ENCODE results near the gene CPNE9. TPM values are rescaled to one million over a fixed set of nuclear protein-coding genes. Genes with fewer than 3 reads are reported as not detected.

Gene CPNE9
- total RNA-seq, 1 donor from 2014 or later: 0.20 TPM

DNA sequence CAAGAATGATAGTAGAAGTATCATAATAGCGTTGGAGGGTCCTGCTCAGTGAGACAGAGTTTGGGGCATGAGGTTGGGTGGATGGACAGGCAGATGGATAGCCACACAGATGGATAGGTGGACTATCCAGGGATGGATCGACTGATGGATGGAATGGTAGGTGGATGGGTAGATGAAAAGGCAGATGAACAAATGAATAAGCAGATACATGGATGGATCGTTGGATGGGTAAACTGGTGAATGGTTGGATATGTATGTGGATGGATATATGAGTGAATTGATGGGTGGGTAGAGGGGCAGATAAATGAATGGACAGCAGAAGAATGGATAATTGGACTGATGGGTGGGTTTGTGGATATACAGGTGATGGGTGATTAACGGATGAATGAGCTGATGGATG lies 9.5 kb downstream of the CPNE9 start:
- peaks cover 2% of the 10 kb centered on the region for H3K36me3 Mint-ChIP-seq (ENCODE audit: low read depth, unreplicated experiment)
- no peaks in the 10 kb centered on the region for H3K9me3 ChIP-seq (ENCODE audit: insufficient read depth, low read depth, low read length)
- H3K9me3 Mint-ChIP-seq (ENCODE audit: unreplicated experiment): peaks cover 8% of the 10 kb centered on the region
- H3K36me3 ChIP-seq (ENCODE audit: insufficient read depth, low read length): no peaks in the 10 kb centered on the region
- no peaks in the 10 kb centered on the region for H4K20me1 ChIP-seq (ENCODE audit: insufficient read depth, low read length)
- H3K4me2 ChIP-seq (ENCODE audit: low read length): no peak overlapping the region
- no peak for FAIRE-seq
- no peaks in the 10 kb centered on the region for H3K79me2 ChIP-seq (ENCODE audit: insufficient read depth, low read length)
- peaks cover 27% of the 10 kb centered on the region for H3K27me3 Mint-ChIP-seq (ENCODE audit: low read depth, unreplicated experiment)
- TF ChIP-seq, protein P1, sequence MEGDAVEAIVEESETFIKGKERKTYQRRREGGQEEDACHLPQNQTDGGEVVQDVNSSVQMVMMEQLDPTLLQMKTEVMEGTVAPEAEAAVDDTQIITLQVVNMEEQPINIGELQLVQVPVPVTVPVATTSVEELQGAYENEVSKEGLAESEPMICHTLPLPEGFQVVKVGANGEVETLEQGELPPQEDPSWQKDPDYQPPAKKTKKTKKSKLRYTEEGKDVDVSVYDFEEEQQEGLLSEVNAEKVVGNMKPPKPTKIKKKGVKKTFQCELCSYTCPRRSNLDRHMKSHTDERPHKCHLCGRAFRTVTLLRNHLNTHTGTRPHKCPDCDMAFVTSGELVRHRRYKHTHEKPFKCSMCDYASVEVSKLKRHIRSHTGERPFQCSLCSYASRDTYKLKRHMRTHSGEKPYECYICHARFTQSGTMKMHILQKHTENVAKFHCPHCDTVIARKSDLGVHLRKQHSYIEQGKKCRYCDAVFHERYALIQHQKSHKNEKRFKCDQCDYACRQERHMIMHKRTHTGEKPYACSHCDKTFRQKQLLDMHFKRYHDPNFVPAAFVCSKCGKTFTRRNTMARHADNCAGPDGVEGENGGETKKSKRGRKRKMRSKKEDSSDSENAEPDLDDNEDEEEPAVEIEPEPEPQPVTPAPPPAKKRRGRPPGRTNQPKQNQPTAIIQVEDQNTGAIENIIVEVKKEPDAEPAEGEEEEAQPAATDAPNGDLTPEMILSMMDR (IDR thresholded peaks at IDR 0.05; ENCODE audit: insufficient read depth, low read depth, low read length): no peak
- TF ChIP-seq EZH2 (IDR thresholded peaks at IDR 0.05; ENCODE audit: insufficient read depth, low read length): no peak
- H3K4me1 ChIP-seq (ENCODE audit: insufficient read depth, low read length): peaks cover 3% of the 10 kb centered on the region
- no peak overlapping the region for H3K27ac ChIP-seq (ENCODE audit: low read depth, low read length)
- no peak overlapping the region for H2AFZ ChIP-seq (ENCODE audit: low read depth, low read length)
- H3K4me1 Mint-ChIP-seq (ENCODE audit: low read depth, unreplicated experiment): no peaks in the 10 kb centered on the region
- H3K4me3 ChIP-seq (ENCODE audit: insufficient read depth, low read depth, low read length): no peak overlapping the region
- H3K9ac ChIP-seq (ENCODE audit: low read length): no peak overlapping the region
- H3K27me3 ChIP-seq (ENCODE audit: insufficient read depth, low read length): no peaks in the 10 kb centered on the region
- H3K4me3 Mint-ChIP-seq (ENCODE audit: unreplicated experiment): no peak overlapping the region
- no peak overlapping the region for H3K27ac Mint-ChIP-seq (ENCODE audit: unreplicated experiment)
- no peak for DNase-seq (ENCODE audit: low read depth)

DNA sequence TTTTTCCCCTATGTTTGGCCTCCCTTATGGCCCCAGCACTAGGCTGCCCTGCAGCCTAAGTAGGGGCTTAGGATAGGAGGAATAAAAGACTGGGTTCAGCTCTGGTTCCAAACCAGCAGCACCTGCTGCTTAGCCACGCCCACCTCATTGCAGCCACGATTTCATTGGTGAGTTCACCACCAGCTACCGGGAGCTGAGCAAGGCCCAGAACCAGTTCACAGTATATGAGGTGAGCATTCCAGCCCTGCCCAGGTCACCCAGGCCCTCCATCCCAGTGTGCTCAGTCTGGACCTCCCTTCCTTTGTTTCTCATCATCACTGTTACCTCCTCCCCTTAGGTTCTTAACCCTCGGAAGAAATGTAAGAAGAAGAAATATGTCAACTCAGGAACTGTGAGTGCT lies 11.5 kb downstream of the CPNE9 start:
- H3K9me3 Mint-ChIP-seq (ENCODE audit: unreplicated experiment): peaks cover 6% of the 10 kb centered on the region
- Histone ChIP-seq H2AFZ (ENCODE audit: low read depth, low read length) (no peak overlapping the region), H3K27me3 (ENCODE audit: insufficient read depth, low read length) (no peaks in the 10 kb centered on the region), H3K9ac (ENCODE audit: low read length) (no peak overlapping the region), H3K4me3 (ENCODE audit: insufficient read depth, low read depth, low read length) (no peak overlapping the region), H3K36me3 (ENCODE audit: insufficient read depth, low read length) (no peaks in the 10 kb centered on the region), H3K9me3 (ENCODE audit: insufficient read depth, low read depth, low read length) (no peaks in the 10 kb centered on the region), H3K4me2 (ENCODE audit: low read length) (no peak overlapping the region), H3K27ac (ENCODE audit: low read depth, low read length) (no peak overlapping the region), H3K4me1 (ENCODE audit: insufficient read depth, low read length) (peaks cover 3% of the 10 kb centered on the region), H3K79me2 (ENCODE audit: insufficient read depth, low read length) (no peaks in the 10 kb centered on the region), H4K20me1 (ENCODE audit: insufficient read depth, low read length) (no peaks in the 10 kb centered on the region)
- H3K4me1 Mint-ChIP-seq (ENCODE audit: low read depth, unreplicated experiment): no peaks in the 10 kb centered on the region
- no peak overlapping the region for H3K4me3 Mint-ChIP-seq (ENCODE audit: unreplicated experiment)
- H3K36me3 Mint-ChIP-seq (ENCODE audit: low read depth, unreplicated experiment): peaks cover 2% of the 10 kb centered on the region
- TF ChIP-seq EZH2 (IDR thresholded peaks at IDR 0.05; ENCODE audit: insufficient read depth, low read length): no peak
- TF ChIP-seq, protein P1 (IDR thresholded peaks at IDR 0.05; ENCODE audit: insufficient read depth, low read depth, low read length): no peak
- FAIRE-seq (no peak), DNase-seq (ENCODE audit: low read depth) (no peak)
- peaks cover 24% of the 10 kb centered on the region for H3K27me3 Mint-ChIP-seq (ENCODE audit: low read depth, unreplicated experiment)
- no peak overlapping the region for H3K27ac Mint-ChIP-seq (ENCODE audit: unreplicated experiment)

DNA sequence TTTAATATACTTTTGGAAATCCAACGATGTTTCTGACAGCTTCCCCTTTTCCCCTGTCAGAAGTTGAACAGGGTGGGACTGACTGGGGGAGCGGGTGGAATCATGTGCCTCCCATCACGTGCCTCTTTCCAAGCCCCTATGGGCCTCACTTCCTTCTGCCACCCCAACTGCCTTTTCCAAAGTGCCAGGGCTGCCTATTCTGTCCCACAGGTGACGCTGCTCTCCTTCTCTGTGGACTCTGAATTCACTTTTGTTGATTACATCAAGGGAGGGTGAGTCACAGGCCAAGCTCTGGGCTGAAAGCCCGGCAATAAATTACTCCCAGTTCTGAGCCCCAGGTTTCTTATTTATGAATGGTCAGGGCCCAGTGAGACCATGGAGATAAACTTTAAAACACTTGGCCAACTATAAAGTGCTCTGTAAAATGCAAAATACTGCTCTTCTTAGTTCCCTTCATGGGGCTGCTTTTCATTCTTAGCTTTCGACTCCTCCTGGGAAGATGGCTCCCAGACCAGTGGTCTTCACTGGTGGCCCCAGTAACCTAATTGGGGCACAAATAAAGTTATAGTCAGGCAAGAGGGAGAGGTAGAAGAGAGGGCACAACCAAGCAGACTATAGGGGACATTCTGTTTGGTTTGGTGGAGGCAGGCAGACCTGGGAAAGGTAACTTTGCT lies 12.3 kb downstream of the CPNE9 start:
- H3K4me3 Mint-ChIP-seq (ENCODE audit: unreplicated experiment): no peak overlapping the region
- H3K9me3 Mint-ChIP-seq (ENCODE audit: unreplicated experiment): peaks cover 6% of the 10 kb centered on the region
- Histone ChIP-seq H2AFZ (ENCODE audit: low read depth, low read length) (no peak overlapping the region), H3K4me3 (ENCODE audit: insufficient read depth, low read depth, low read length) (no peak overlapping the region), H3K9me3 (ENCODE audit: insufficient read depth, low read depth, low read length) (no peaks in the 10 kb centered on the region), H3K27me3 (ENCODE audit: insufficient read depth, low read length) (no peaks in the 10 kb centered on the region), H3K36me3 (ENCODE audit: insufficient read depth, low read length) (no peaks in the 10 kb centered on the region), H3K9ac (ENCODE audit: low read length) (no peak overlapping the region), H3K79me2 (ENCODE audit: insufficient read depth, low read length) (no peaks in the 10 kb centered on the region), H4K20me1 (ENCODE audit: insufficient read depth, low read length) (no peaks in the 10 kb centered on the region), H3K4me2 (ENCODE audit: low read length) (no peak overlapping the region), H3K27ac (ENCODE audit: low read depth, low read length) (no peak overlapping the region), H3K4me1 (ENCODE audit: insufficient read depth, low read length) (peaks cover 3% of the 10 kb centered on the region)
- TF ChIP-seq, protein P1 (IDR thresholded peaks at IDR 0.05; ENCODE audit: insufficient read depth, low read depth, low read length): peak; percentile 90
- no peak for TF ChIP-seq EZH2 (IDR thresholded peaks at IDR 0.05; ENCODE audit: insufficient read depth, low read length)
- no peak overlapping the region for H3K27ac Mint-ChIP-seq (ENCODE audit: unreplicated experiment)
- H3K4me1 Mint-ChIP-seq (ENCODE audit: low read depth, unreplicated experiment): no peaks in the 10 kb centered on the region
- H3K36me3 Mint-ChIP-seq (ENCODE audit: low read depth, unreplicated experiment): peaks cover 2% of the 10 kb centered on the region
- FAIRE-seq: no peak
- peak; percentile 82 for DNase-seq (ENCODE audit: low read depth)
- peaks cover 25% of the 10 kb centered on the region for H3K27me3 Mint-ChIP-seq (ENCODE audit: low read depth, unreplicated experiment)
